OCI-LY1 (cell line): Measurements from ENCODE around the gene FHIT.

ENCODE experiments used
- H2AFZ ChIP-seq: fragments of 200-600 bp; sonication (generic), shearing (Covaris generic); 2 replicates; pipeline ENCODE4 v1.6.0; 2014; ENCODE audit warnings: antibody characterized with exemption, mild to moderate bottlenecking, low read length
- H3F3A ChIP-seq: fragments of 200-600 bp; sonication (generic), shearing (Covaris generic); 2 replicates; pipeline ENCODE4 v1.6.0; 2014; ENCODE audit warnings: mild to moderate bottlenecking, antibody characterized with exemption, low read length, moderate library complexity; ENCODE audit not compliant: insufficient read depth
- H3K27ac ChIP-seq: fragments of 200-600 bp; sonication (generic); 2 replicates; pipeline ENCODE4 v1.5.1; 2014; ENCODE audit warnings: low read length, mixed run types, mild to moderate bottlenecking, low read depth; ENCODE audit not compliant: poor library complexity, severe bottlenecking
- H3K27me3 ChIP-seq: fragments of 200-600 bp; sonication (generic); 2 replicates; pipeline ENCODE4 v1.6.0; 2014; ENCODE audit warnings: antibody characterized with exemption, mild to moderate bottlenecking, low read length, moderate library complexity; ENCODE audit not compliant: insufficient read depth
- H3K36me3 ChIP-seq: fragments of 200-600 bp; sonication (generic); 2 replicates; pipeline ENCODE4 v1.6.1; 2014; ENCODE audit warnings: mild to moderate bottlenecking, antibody characterized with exemption, low read length, moderate library complexity, mixed read lengths; ENCODE audit not compliant: insufficient read depth
- H3K4me1 ChIP-seq: fragments of 200-600 bp; sonication (generic); 2 replicates; pipeline ENCODE4 v1.5.1; 2014; ENCODE audit warnings: mild to moderate bottlenecking, low read length, moderate library complexity; ENCODE audit not compliant: insufficient read depth, severe bottlenecking
- H3K4me2 ChIP-seq: fragments of 200-600 bp; sonication (generic), shearing (Covaris generic); 2 replicates; pipeline ENCODE4 v1.6.1; 2014; ENCODE audit warnings: low read length
- H3K4me3 ChIP-seq: fragments of 200-600 bp; sonication (generic); 2 replicates; pipeline ENCODE4 v1.5.1; 2014; ENCODE audit warnings: low read length, low read depth, mild to moderate bottlenecking, mixed read lengths; ENCODE audit not compliant: poor library complexity, severe bottlenecking
- H3K79me2 ChIP-seq: fragments of 200-600 bp; shearing (Covaris generic); 2 replicates; pipeline ENCODE4 v1.6.1; 2016; ENCODE audit warnings: mixed run types, low read length, mixed read lengths; ENCODE audit not compliant: insufficient read depth
- H3K9ac ChIP-seq: fragments of 200-600 bp; sonication (generic), shearing (Covaris generic); 2 replicates; pipeline ENCODE4 v1.6.1; 2014; ENCODE audit warnings: mild to moderate bottlenecking, low read length, mixed read lengths
- H3K9me2 ChIP-seq: fragments of 200-600 bp; sonication (generic), shearing (Covaris generic); 2 replicates; pipeline ENCODE4 v1.6.1; 2014; ENCODE audit warnings: low read depth, mild to moderate bottlenecking, low read length, mixed read lengths
- H3K9me3 ChIP-seq: fragments of 200-600 bp; shearing (Covaris generic); 2 replicates; pipeline ENCODE4 v1.6.1; 2014; ENCODE audit warnings: low read length, mixed read lengths
- H4K20me1 ChIP-seq: fragments of 200-600 bp; sonication (generic), shearing (Covaris generic); 2 replicates; pipeline ENCODE4 v1.6.0; 2016; ENCODE audit warnings: mild to moderate bottlenecking, low read length; ENCODE audit not compliant: insufficient read depth
- EZH2 ChIP-seq: fragments of 200-600 bp; sonication (generic), shearing (Covaris generic); IDR thresholded peaks from 2 replicates; pipeline ENCODE4 v1.8.0; 2017; ENCODE audit warnings: borderline replicate concordance, mixed run types, mild to moderate bottlenecking, antibody characterized with exemption, low read length, moderate library complexity, mixed read lengths
- TF ChIP-seq, protein P1 (sequence below): fragments of 200-600 bp; sonication (generic), shearing (Covaris generic); IDR thresholded peaks from 2 replicates; pipeline ENCODE4 v1.5.1; 2017; ENCODE audit warnings: mild to moderate bottlenecking, antibody characterized with exemption, low read length, moderate library complexity, mixed read lengths

FHIT gene

GRCh38 chr3:60430205-60430604 lies 821.0 kb downstream of the FHIT start:
- Histone ChIP-seq H3K4me3 (no peak overlapping the region), H3F3A (no peaks in the 10 kb centered on the region), H4K20me1 (no peaks in the 10 kb centered on the region)

GRCh38 chr3:60427109-60427508 lies 824.1 kb downstream of the FHIT start:
- Histone ChIP-seq H3K79me2 (no peaks in the 10 kb centered on the region), H3K36me3 (no peaks in the 10 kb centered on the region), H3K4me2 (no peak overlapping the region), H3F3A (no peaks in the 10 kb centered on the region), H3K4me1 (peaks cover 6% of the 10 kb centered on the region), H3K27me3 (no peaks in the 10 kb centered on the region), H3K4me3 (no peak overlapping the region), H3K9me2 (no peaks in the 10 kb centered on the region), H3K9ac (no peak overlapping the region), H3K27ac (no peak overlapping the region), H4K20me1 (no peaks in the 10 kb centered on the region), H2AFZ (no peak overlapping the region), H3K9me3 (no peaks in the 10 kb centered on the region)
- TF ChIP-seq EZH2: no peak
- TF ChIP-seq, protein P1, sequence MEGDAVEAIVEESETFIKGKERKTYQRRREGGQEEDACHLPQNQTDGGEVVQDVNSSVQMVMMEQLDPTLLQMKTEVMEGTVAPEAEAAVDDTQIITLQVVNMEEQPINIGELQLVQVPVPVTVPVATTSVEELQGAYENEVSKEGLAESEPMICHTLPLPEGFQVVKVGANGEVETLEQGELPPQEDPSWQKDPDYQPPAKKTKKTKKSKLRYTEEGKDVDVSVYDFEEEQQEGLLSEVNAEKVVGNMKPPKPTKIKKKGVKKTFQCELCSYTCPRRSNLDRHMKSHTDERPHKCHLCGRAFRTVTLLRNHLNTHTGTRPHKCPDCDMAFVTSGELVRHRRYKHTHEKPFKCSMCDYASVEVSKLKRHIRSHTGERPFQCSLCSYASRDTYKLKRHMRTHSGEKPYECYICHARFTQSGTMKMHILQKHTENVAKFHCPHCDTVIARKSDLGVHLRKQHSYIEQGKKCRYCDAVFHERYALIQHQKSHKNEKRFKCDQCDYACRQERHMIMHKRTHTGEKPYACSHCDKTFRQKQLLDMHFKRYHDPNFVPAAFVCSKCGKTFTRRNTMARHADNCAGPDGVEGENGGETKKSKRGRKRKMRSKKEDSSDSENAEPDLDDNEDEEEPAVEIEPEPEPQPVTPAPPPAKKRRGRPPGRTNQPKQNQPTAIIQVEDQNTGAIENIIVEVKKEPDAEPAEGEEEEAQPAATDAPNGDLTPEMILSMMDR: no peak

More at GRCh38 chr3:60430205-60430604, 821.0 kb downstream of the FHIT start:
- peaks cover 7% of the 10 kb centered on the region for H3K4me1 ChIP-seq
- TF ChIP-seq, protein P1: no peak
- no peak for TF ChIP-seq EZH2
- H3K36me3 ChIP-seq: no peaks in the 10 kb centered on the region
- no peaks in the 10 kb centered on the region for H3K27me3 ChIP-seq
- no peaks in the 10 kb centered on the region for H3K9me3 ChIP-seq
- H3K79me2 ChIP-seq: no peaks in the 10 kb centered on the region
- no peaks in the 10 kb centered on the region for H3K9me2 ChIP-seq
- no peak overlapping the region for H3K9ac ChIP-seq
- H3K27ac ChIP-seq: no peak overlapping the region
- no peak overlapping the region for H3K4me2 ChIP-seq
- no peak overlapping the region for H2AFZ ChIP-seq

- no peaks in the 10 kb centered on the region for H3K36me3 ChIP-seq
- H3K27me3 ChIP-seq: no peaks in the 10 kb centered on the region
- H3K79me2 ChIP-seq: no peaks in the 10 kb centered on the region
- TF ChIP-seq EZH2: no peak
- TF ChIP-seq, protein P1: no peak
- H3K9ac ChIP-seq: no peak overlapping the region
- peaks cover 2% of the 10 kb centered on the region for H3K4me1 ChIP-seq
- no peaks in the 10 kb centered on the region for H3K9me2 ChIP-seq
- no peaks in the 10 kb centered on the region for H3K9me3 ChIP-seq
- H2AFZ ChIP-seq: no peak overlapping the region
- no peaks in the 10 kb centered on the region for H4K20me1 ChIP-seq
- no peak overlapping the region for H3K27ac ChIP-seq
- H3F3A ChIP-seq: no peaks in the 10 kb centered on the region
- no peak overlapping the region for H3K4me2 ChIP-seq
- H3K4me3 ChIP-seq: no peak overlapping the region
These were observed 826.3 kb downstream of the FHIT start for GRCh38 chr3:60424942-60425341.
